Lower leg skin (tissue), 4 donors: ENCODE data around the gene SELE. TPM values are rescaled to one million over a fixed set of nuclear protein-coding genes. Genes with fewer than 3 reads are reported as not detected.

Experiments used
- DNase-seq, 2 donors: peaks; one replicate each; pipeline ENCODE4 v3.0.0-alpha.2; 2019; ENCODE audit warnings: low spot score in 2 of 2
- H3K4me3 ChIP-seq: fragments of 200-600 bp; sonication (generic); 2 replicates; pipeline ENCODE4 v1.5.1; 2017; ENCODE audit warnings: mild to moderate bottlenecking, low read depth; ENCODE audit not compliant: poor library complexity, severe bottlenecking
- CTCF ChIP-seq, 3 donors: fragments of 450-650 bp; IDR thresholded peaks; one replicate each; pipeline ENCODE4 v1.5.1; 2016; ENCODE audit warnings: antibody characterized with exemption in 3 of 3, mild to moderate bottlenecking in 3 of 3, moderate library complexity in 2 of 3
- POLR2A ChIP-seq, 2 donors: fragments of 450-650 bp; IDR thresholded peaks; one replicate each; pipeline ENCODE4 v1.6.1; 2016 to 2017; ENCODE audit warnings: antibody characterized with exemption in 2 of 2, mild to moderate bottlenecking in 1 of 2, moderate library complexity in 1 of 2
- WGBS, 2 donors: methylation state at CpG; one replicate each; pipeline ENCODE4 v1.1.5; 2018; 5-methylcytosine and 5-hydroxymethylcytosine counted together
- intact Hi-C: fragments of 100-400 bp; cut with DNase I; formaldehyde crosslinking; loops from one replicate; pipeline ENCODE4 v1.15.0; 2023; ENCODE audit warnings: low total_unique reads
- total RNA-seq, 4 donors: library from RNA; depleted of rRNA; stranded (reverse); fragments of >200 nt; gene quantifications; one replicate each; pipeline ENCODE4 v1.1.0, GENCODE V29; 2016

SELE gene
- total RNA-seq, 4 donors from 2014 or later: 0.21 to 2.6 TPM; not detected in 2

GRCh38 chr1:169679692-169680091 is 54.2 kb downstream of the SELE start:
- intact Hi-C loops: no loop called here
- 63 to 65% methylated on average over 3 of the region's 3 CpGs for WGBS, 2 donors
- TF ChIP-seq CTCF (IDR thresholded peaks at IDR 0.05) (no peak), POLR2A (IDR thresholded peaks at IDR 0.05) (no peak)
- no peak overlapping the region for H3K4me3 ChIP-seq
- DNase-seq: no peak

GRCh38 chr1:169676001-169676400 is 57.9 kb downstream of the SELE start:
- DNase-seq: no peak
- no peak overlapping the region for H3K4me3 ChIP-seq
- TF ChIP-seq CTCF (IDR thresholded peaks at IDR 0.05) (no peak), POLR2A (IDR thresholded peaks at IDR 0.05) (no peak)
- 32 to 39% methylated on average over 2 of the region's 2 CpGs for WGBS, 2 donors
- intact Hi-C loops: no loop called here

Other genes with a start within 250 kb of the SELE start
- gene SLC19A2, start 248.1 kb downstream of the SELE start, total RNA-seq: 10 to 100 TPM; 25.2 to 37.4 (median 35.1) TPM
- 1 to 10 TPM in 3 of 4 donors, under 1 TPM in 1; 0.38 to 5.5 (median 2.7) TPM for gene F5, start 147.6 kb downstream of the SELE start, total RNA-seq
- 1 to 10 TPM in 1 of 4 donors, under 1 TPM in 3; 0.30 to 8.5 (median 0.54) TPM for gene SELP, start 104.0 kb downstream of the SELE start, total RNA-seq
- under 1 TPM in 2 of 4 donors, not detected in 2; 0.10 to 0.36 TPM for gene SELL, start 22.5 kb downstream of the SELE start, total RNA-seq
- gene METTL18, start 60.8 kb upstream of the SELE start, total RNA-seq: 10 to 100 TPM in 1 of 4 donors, 1 to 10 TPM in 3; 2.8 to 10.1 (median 4.7) TPM
- 10 to 100 TPM; 17.2 to 24.0 (median 17.7) TPM for gene SCYL3, start 159.8 kb upstream of the SELE start, total RNA-seq